ENCODE measurements around the gene M1AP. TPM values are rescaled to one million over a fixed set of nuclear protein-coding genes. Genes with fewer than 3 reads are reported as not detected.

M1AP gene
- total RNA-seq, 1 donor from 2014 or later, result 1.4 TPM

- H3K4me3 ChIP-seq, result no peak overlapping the region
- peaks cover 10% of the 10 kb centered on the region for H3K4me1 ChIP-seq
- intact Hi-C loops (cut with DNase I), result no loop called here
- no peak for ATAC-seq
- no peaks in the 10 kb centered on the region for H3K9me3 ChIP-seq
- DNase-seq, result no peak
- H3K36me3 ChIP-seq, result peaks cover 22% of the 10 kb centered on the region
- TF ChIP-seq CTCF (IDR thresholded peaks at IDR 0.05), result no peak
- H3K27ac ChIP-seq, result no peak overlapping the region
- peaks cover 16% of the 10 kb centered on the region for H3K27me3 ChIP-seq
Measured at GRCh38 chr2:74524005-74524404, 124.1 kb downstream of the M1AP start.

GRCh38 chr2:74522516-74522915 is 125.6 kb downstream of the M1AP start:
- TF ChIP-seq CTCF (IDR thresholded peaks at IDR 0.05), result no peak
- DNase-seq (no peak), ATAC-seq (no peak)
- Histone ChIP-seq H3K4me3 (no peak overlapping the region), H3K27me3 (peaks cover 30% of the 10 kb centered on the region), H3K4me1 (no peaks in the 10 kb centered on the region), H3K27ac (no peak overlapping the region), H3K9me3 (no peaks in the 10 kb centered on the region), H3K36me3 (peaks cover 17% of the 10 kb centered on the region)
- intact Hi-C loops (cut with DNase I), result no loop called here

- Histone ChIP-seq H3K27ac (no peak overlapping the region), H3K4me1 (peaks cover 14% of the 10 kb centered on the region), H3K36me3 (no peaks in the 10 kb centered on the region), H3K27me3 (peaks cover 89% of the 10 kb centered on the region), H3K4me3 (peak overlapping the region; percentile 38), H3K9me3 (no peaks in the 10 kb centered on the region)
- DNase-seq (no peak), ATAC-seq (no peak)
- intact Hi-C loops (cut with DNase I), result no loop called here
- TF ChIP-seq CTCF (IDR thresholded peaks at IDR 0.05), result no peak
Measured at GRCh38 chr2:74516650-74517049, 131.5 kb downstream of the M1AP start.

GRCh38 chr2:74515981-74516633 is 132.0 kb downstream of the M1AP start:
- intact Hi-C loops (cut with DNase I), result no loop called here
- peak overlapping the region; percentile 38 for H3K4me3 ChIP-seq
- H3K27me3 ChIP-seq, result peaks cover 94% of the 10 kb centered on the region
- DNase-seq (peak; percentile 83), ATAC-seq (peak; percentile 82)
- H3K36me3 ChIP-seq, result no peaks in the 10 kb centered on the region
- no peak for TF ChIP-seq CTCF (IDR thresholded peaks at IDR 0.05)
- no peak overlapping the region for H3K27ac ChIP-seq
- H3K9me3 ChIP-seq, result no peaks in the 10 kb centered on the region
- H3K4me1 ChIP-seq, result peaks cover 14% of the 10 kb centered on the region

- ATAC-seq, result peak; percentile 35
- intact Hi-C loops (cut with DNase I), result no loop called here
- no peak overlapping the region for H3K27ac ChIP-seq
- peak overlapping the region; percentile 38 for H3K4me3 ChIP-seq
- peaks cover 98% of the 10 kb centered on the region for H3K27me3 ChIP-seq
- peak; percentile 72 for DNase-seq
- TF ChIP-seq CTCF (IDR thresholded peaks at IDR 0.05), result no peak
- H3K9me3 ChIP-seq, result no peaks in the 10 kb centered on the region
- H3K36me3 ChIP-seq, result no peaks in the 10 kb centered on the region
- H3K4me1 ChIP-seq, result peaks cover 14% of the 10 kb centered on the region
Measured at GRCh38 chr2:74515271-74515980, 132.7 kb downstream of the M1AP start.
